ENCODE data around the gene CASP10.

DNA sequence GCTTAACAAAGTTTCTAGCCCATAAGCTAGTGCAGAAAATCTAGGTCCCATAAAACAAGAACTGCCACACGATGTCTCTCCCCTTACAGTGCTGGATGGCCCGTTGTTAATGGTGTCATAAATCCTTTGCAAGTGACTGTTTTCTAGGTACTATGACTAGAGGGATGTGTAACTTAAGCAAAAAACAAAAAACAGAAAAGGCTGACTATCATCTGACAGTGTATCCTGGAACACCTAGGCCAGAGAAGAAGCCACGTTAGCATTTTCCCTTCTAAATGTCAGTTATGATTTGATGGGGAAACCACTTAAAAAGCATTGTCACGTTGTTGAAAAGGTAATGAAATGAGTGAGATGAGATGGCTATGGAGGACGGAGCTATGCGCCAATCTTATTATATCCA is 79.8 kb downstream of the CASP10 start:
- TF ChIP-seq, protein P1, sequence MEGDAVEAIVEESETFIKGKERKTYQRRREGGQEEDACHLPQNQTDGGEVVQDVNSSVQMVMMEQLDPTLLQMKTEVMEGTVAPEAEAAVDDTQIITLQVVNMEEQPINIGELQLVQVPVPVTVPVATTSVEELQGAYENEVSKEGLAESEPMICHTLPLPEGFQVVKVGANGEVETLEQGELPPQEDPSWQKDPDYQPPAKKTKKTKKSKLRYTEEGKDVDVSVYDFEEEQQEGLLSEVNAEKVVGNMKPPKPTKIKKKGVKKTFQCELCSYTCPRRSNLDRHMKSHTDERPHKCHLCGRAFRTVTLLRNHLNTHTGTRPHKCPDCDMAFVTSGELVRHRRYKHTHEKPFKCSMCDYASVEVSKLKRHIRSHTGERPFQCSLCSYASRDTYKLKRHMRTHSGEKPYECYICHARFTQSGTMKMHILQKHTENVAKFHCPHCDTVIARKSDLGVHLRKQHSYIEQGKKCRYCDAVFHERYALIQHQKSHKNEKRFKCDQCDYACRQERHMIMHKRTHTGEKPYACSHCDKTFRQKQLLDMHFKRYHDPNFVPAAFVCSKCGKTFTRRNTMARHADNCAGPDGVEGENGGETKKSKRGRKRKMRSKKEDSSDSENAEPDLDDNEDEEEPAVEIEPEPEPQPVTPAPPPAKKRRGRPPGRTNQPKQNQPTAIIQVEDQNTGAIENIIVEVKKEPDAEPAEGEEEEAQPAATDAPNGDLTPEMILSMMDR (IDR thresholded peaks at IDR 0.05 in 2 of 3, conservative IDR thresholded peaks at IDR 0.05 in 1 of 3; ENCODE audit: insufficient read depth in 2 of 3, low read depth in 1 of 3, low read length in 3 of 3) = no peak
- TF ChIP-seq KLF1 (tag; IDR thresholded peaks at IDR 0.05) (no peak), POLR2AphosphoS5 (IDR thresholded peaks at IDR 0.05; ENCODE audit: control insufficient read depth, insufficient read depth, low read depth, low read length) (no peak), REST (IDR thresholded peaks at IDR 0.05; ENCODE audit: borderline replicate concordance) (no peak), REST (CRISPR knock-in tag; IDR thresholded peaks at IDR 0.05; ENCODE audit: low read depth) (no peak), RFX5 (IDR thresholded peaks at IDR 0.05; ENCODE audit: low read depth, low read length) (no peak), FOXJ2 (tag; IDR thresholded peaks at IDR 0.05) (no peak)

Measured in K562 (cell line).